Measurements from ENCODE around the gene SRGAP3.

- no peak for TF ChIP-seq CTCF (IDR thresholded peaks at IDR 0.05)
- TF ChIP-seq POLR2AphosphoS5 (IDR thresholded peaks at IDR 0.05), result no peak
Observed at GRCh38 chr3:8990266-8991215, 258.9 kb downstream of the SRGAP3 start.
